ENCODE results near the gene CD33. TPM values are rescaled to one million over a fixed set of nuclear protein-coding genes. Genes with fewer than 3 reads are reported as not detected.

The CD33 gene
- total RNA-seq, 1 donor from 2014 or later, result not detected

- no peaks in the 10 kb centered on the region for H3K4me1 Mint-ChIP-seq
- H3K27ac Mint-ChIP-seq, result no peak overlapping the region
- peaks cover 8% of the 10 kb centered on the region for H3K9me3 Mint-ChIP-seq
- no peak for DNase-seq (ENCODE audit: low spot score in 2 of 2, unreplicated experiment in 2 of 2)
- no peaks in the 10 kb centered on the region for H3K36me3 Mint-ChIP-seq
- H3K27me3 Mint-ChIP-seq (ENCODE audit: low read depth), result peaks cover 5% of the 10 kb centered on the region
- TF ChIP-seq CTCF (IDR thresholded peaks at IDR 0.05; ENCODE audit: unreplicated experiment), result no peak
- H3K4me3 Mint-ChIP-seq, result no peak overlapping the region
These were observed 52.2 kb downstream of the CD33 start for GRCh38 chr19:51277112-51277511.

- TF ChIP-seq CTCF (IDR thresholded peaks at IDR 0.05; ENCODE audit: unreplicated experiment), result no peak
- no peak for DNase-seq (ENCODE audit: low spot score in 2 of 2, unreplicated experiment in 2 of 2)
These were observed 57.5 kb downstream of the CD33 start for GRCh38 chr19:51282335-51282734.

GRCh38 chr19:51285682-51286081, 60.8 kb downstream of the CD33 start:
- peaks cover 14% of the 10 kb centered on the region for H3K9me3 Mint-ChIP-seq
- H3K4me3 Mint-ChIP-seq, result no peak overlapping the region
- TF ChIP-seq CTCF (IDR thresholded peaks at IDR 0.05; ENCODE audit: unreplicated experiment), result no peak
- H3K4me1 Mint-ChIP-seq, result no peaks in the 10 kb centered on the region
- no peak for DNase-seq (ENCODE audit: low spot score in 2 of 2, unreplicated experiment in 2 of 2)
- H3K27ac Mint-ChIP-seq, result no peak overlapping the region
- no peaks in the 10 kb centered on the region for H3K36me3 Mint-ChIP-seq
- no peaks in the 10 kb centered on the region for H3K27me3 Mint-ChIP-seq (ENCODE audit: low read depth)

More at GRCh38 chr19:51282335-51282734, 57.5 kb downstream of the CD33 start:
- Mint-ChIP-seq H3K9me3 (peaks cover 14% of the 10 kb centered on the region), H3K4me3 (no peak overlapping the region), H3K27me3 (ENCODE audit: low read depth) (peaks cover 3% of the 10 kb centered on the region), H3K27ac (no peak overlapping the region), H3K4me1 (no peaks in the 10 kb centered on the region), H3K36me3 (no peaks in the 10 kb centered on the region)

Small RNAs within 50 kb of the gene (microRNA-seq; reads per million reads assigned to microRNA genes)
- not detected for gene MIR8074

Other genes starting within 250 kb of the CD33 start
- gene KLK7, start 241.2 kb upstream of the CD33 start, total RNA-seq, result 0.52 to 1.3 TPM (median 0.97 TPM) in 3 replicates
- gene KLK8, start 223.5 kb upstream of the CD33 start, total RNA-seq, result 5.4 to 8.6 TPM (median 6.9 TPM) in 3 replicates
- gene KLK10, start 205.4 kb upstream of the CD33 start, total RNA-seq, result 1.4 to 2.2 TPM (median 2.1 TPM) in 3 replicates
- gene KLK11, start 198.5 kb upstream of the CD33 start, total RNA-seq, result not detected in 3 replicates
- not detected in 3 replicates for gene KLK12, start 190.1 kb upstream of the CD33 start, total RNA-seq
- 0.27 to 0.54 TPM (median 0.43 TPM) in 3 replicates for gene KLK13, start 160.0 kb upstream of the CD33 start, total RNA-seq
- 0.45 to 0.99 TPM (median 0.47 TPM) in 3 replicates for gene KLK14, start 142.2 kb upstream of the CD33 start, total RNA-seq
- 7.5 to 7.9 TPM (median 7.7 TPM) in 3 replicates for gene CTU1, start 116.7 kb upstream of the CD33 start, total RNA-seq
- gene SIGLEC9, start 100.2 kb upstream of the CD33 start, total RNA-seq, result not detected in 3 replicates
- not detected in 3 replicates for gene SIGLEC7, start 82.8 kb upstream of the CD33 start, total RNA-seq
- gene SIGLECL1, start 26.0 kb downstream of the CD33 start, total RNA-seq, result not detected in 3 replicates
- 24.9 to 25.9 TPM (median 25.1 TPM) in 3 replicates for gene IGLON5, start 86.6 kb downstream of the CD33 start, total RNA-seq
- gene VSIG10L, start 117.1 kb downstream of the CD33 start, total RNA-seq, result 8.1 to 8.9 TPM (median 8.6 TPM) in 3 replicates
- gene ETFB, start 141.3 kb downstream of the CD33 start, total RNA-seq, result 59.5 to 60.1 TPM (median 60.0 TPM) in 3 replicates
- 0.54 to 0.56 TPM in 2 of 3 replicates, not detected in the other for gene CLDND2, start 143.9 kb downstream of the CD33 start, total RNA-seq
- gene NKG7, start 147.6 kb downstream of the CD33 start, total RNA-seq, result not detected in 3 replicates
- gene LIM2, start 162.9 kb downstream of the CD33 start, total RNA-seq, result not detected in 3 replicates
- 0.50 to 1.0 TPM (median 0.94 TPM) in 3 replicates for gene C19orf84, start 165.5 kb downstream of the CD33 start, total RNA-seq
- gene SIGLEC10, start 192.6 kb downstream of the CD33 start, total RNA-seq, result not detected in 3 replicates
- not detected in 3 replicates for gene SIGLEC8, start 233.4 kb downstream of the CD33 start, total RNA-seq